ENCODE data around the gene PPP1R15B.
"Not testable (repeated sequence)": the region's sequence is repeated elsewhere in the genome, so short reads cannot be mapped to it uniquely, and the experiment has no call there.

The PPP1R15B gene

DNA sequence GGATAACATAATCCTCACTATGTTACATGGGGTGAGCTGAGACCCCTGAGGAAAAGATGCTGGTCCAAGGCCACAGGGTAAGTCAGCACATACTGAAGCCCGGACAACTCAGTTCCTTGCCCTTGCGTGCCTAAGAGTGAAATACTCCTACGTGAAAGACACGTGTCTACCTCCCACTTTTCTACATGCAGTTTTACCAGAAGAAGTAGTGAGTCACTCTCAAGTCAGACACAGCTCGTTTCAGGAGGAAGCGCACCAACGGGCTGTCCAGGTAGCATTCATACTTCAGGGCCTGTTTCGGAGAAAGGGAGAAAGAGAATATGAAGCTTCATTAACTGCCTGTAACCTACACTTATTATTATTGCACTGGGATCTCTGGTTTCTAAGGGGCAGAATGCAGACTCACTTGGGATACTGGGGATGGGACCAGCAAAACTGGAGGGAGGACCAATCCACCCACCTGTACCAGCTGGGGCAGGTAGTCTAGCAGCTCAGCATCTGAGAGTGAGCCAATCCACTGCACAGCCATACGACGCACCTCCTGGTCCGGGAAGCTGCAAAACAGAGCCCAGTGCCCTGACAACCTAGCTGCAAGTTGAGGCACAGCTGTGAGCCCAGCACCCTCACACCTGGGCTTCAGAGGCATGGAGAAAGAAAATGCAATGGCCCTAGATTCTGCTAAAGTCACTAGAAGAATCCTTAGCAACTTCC is 32.4 kb upstream of the PPP1R15B start:
- no peak for DNase-seq

DNA sequence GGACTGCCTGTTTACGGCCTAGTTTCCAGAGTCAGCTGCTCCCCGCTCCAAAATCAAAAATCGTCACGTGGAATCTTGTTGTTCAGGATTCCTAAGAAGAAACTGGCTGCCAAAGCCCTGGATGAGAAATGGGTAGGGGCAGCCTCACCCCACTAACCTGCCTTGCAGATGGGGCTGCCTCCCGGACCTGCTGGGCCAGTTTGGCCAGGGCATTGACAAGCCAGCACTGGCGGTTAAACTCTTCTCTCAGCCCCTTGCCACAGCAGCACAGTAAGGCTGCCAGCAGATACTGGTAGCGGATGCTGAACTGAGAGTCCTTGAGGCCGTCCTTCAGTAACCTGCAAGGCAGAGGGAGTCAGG is 31.6 kb upstream of the PPP1R15B start:
- no peak for DNase-seq

DNA sequence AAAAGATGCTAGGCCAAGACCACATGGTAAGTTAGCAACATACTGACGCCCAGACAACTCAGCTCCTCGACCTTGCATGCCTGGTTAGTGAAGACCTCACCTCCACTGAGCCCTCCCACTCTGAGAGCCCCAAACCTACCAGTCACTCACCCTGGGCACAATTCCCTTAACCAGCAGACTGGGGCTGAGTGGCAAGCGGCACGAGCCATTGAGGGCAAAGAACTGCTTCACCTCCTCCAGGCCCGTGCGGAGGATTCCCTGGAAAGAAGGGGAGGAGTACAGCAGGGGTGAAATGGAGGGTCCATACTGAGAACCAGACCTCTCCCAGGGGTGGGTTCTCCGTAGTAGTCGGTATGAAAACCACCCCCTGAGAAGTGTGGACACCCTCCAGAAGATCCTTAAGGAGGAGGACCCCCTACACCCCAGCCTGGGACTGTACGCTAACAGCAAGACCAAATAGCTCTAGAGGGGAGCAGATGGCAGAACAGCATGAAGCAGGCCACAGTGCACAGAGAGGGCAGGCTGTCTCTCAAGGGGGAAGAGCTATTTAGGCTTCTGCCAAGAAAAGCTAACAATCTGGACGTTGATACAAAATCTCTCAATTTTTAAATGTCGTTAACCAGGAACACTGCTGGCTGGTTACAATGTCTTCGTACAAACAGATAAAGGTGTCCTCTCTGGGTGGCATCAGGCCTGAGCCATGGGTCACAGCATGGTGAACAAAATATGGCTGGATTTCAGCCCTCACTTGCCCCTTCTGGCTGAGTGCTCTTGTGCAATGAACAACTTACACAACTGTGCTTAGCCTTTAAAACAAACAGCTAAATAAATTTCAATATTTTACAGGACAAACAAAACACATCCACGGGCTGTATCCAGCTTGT is 31.0 kb upstream of the PPP1R15B start:
- DNase-seq, result no peak

DNA sequence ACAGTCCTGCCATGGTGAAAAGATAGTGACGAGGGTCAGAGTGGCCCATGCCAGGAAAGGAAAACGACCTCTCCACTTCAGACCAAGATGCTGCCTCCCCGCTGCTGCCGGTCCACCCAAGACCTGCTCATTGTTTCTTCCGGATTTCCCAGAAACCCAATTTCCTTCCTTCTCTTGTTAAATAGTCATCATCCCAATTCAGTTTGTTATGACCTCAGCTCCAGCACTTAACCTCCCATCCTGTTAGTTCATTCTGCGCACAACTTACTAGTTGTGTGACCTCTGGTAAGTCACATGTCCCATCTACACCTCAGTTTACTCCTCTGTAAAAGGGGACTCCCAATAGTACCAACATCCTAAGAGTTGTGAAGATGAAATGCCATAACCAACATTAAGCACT is 29.9 kb upstream of the PPP1R15B start:
- DNase-seq, result no peak

DNA sequence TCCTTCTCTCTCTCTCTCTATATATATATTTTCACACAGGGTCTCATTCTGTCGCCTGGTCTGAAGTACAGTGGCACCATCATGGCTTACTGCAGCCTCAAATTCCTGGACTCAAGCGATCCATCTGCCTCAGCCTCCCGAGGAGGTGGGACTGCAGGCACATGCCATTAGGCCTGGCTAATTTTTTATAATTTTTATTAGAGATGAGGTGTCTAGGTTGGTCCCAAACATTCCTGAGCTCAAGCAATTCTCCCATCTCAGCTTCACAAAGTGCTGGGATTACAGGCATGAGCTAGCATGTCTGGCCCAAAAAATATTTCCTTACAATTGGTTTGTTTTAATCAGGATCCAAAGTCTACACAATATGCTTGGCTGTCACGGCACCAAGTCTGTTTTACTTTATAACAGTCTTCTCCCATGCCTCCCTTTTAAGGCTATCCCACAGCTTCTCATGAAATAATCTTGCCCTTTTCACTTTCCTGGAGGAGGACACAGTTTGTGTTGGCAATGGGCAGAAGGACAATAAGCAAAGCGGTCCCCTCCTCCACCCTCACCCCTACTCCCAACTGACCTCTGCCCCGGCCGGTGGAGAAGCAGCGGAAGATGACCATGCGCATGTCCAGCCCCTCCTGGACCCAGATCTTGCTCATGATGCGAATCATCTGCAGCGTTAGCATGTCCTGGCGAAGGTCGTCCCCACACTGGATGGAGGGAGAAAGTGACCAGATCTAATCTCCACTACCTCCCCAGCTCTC is 28.2 kb upstream of the PPP1R15B start:
- no peak for DNase-seq

DNA sequence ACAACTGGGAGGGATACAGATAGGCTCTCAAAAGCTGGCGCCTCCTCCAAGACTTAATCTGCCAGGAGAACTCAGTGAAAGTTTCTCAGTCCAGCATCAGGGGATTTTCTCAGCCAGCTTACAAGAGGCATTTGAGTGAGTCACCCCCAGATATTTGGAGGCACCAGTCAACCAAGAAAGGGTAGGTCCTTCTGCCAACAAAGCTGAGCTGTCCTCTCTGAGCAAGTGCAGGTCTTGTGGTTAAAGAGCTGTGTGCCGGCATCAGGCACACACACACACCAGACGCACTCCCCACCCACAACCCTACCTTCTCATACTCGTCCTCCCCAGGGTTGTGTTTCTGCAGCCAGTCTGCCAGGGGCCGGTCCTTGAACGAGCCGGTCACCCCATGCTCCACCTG is 27.0 kb upstream of the PPP1R15B start:
- peak; percentile 94 for DNase-seq

DNA sequence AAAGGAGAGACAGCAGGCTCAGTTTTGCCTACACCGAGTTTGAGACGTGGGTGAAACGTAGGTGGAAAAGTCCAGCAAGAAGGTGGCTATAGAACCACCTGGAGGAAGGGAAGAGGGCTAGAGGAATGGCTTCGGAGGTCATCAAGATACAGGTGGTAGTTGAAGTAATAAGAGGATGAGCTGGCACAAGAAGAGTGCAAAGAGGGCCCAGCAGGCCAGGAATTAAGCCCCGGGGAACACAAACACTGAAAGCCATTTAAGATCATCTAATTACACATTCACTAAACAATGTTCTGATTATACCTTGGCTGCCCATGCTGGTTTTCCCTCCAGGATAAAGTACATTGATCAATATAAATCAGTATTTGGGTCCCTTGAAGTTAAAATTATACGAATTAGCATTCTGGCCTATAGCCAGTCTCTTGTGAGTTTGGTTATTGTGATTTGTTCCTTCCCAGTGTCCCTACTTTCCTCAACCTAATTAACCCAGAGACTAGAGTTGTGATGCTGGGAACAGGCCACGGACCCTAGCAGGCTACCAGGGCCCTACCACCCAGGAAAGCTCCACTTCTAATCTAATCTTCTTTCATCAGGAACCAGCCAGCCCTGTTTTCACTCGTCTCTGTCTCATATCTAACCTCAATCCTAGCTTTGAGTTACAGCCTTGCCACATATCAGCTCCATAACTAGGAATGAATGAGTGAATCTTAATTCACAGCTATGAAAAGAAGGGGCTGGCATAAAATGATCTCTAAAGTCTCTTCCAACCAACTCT is 26.4 kb upstream of the PPP1R15B start:
- no peak for DNase-seq

DNA sequence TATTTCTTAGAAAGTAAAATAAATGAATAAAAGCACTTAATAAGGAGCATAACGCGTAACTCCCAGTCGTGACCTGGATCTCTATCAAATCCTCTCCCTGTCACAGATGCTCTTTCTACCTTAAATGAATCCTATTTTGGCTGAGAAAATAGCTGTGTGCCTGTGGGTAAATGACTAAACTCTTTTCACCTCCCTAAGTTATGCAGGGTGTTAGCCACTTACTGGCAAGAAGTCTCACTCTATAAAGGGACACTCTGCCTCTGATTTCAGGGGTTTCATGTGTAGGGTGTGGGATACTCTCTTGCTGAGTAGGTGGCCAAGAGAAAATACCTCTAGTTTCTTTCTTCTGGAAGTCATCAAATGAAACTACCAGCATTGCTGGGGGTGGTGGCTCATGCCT is 24.3 kb upstream of the PPP1R15B start:
- DNase-seq, result no peak

DNA sequence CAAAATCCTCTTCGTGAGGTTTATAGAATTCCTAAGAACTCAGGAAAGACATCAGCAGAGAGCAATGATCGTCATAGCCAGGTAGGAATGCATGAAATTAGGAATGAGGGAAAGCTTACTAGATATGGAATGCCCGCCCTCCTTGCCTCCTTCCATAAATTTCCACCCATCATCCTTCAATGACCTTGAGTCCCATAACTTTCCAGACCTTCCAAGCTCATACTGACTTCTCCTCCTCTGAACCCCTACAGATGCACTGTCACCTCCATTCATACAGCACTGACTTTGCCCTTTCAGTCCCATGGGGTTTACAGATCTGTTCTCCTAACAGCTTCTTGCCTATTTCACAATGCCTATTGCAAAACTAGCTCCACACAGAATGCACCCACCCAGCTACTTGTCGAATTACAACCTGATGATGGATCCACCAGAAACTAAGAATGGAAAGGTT is 23.8 kb upstream of the PPP1R15B start:
- no peak for DNase-seq

DNA sequence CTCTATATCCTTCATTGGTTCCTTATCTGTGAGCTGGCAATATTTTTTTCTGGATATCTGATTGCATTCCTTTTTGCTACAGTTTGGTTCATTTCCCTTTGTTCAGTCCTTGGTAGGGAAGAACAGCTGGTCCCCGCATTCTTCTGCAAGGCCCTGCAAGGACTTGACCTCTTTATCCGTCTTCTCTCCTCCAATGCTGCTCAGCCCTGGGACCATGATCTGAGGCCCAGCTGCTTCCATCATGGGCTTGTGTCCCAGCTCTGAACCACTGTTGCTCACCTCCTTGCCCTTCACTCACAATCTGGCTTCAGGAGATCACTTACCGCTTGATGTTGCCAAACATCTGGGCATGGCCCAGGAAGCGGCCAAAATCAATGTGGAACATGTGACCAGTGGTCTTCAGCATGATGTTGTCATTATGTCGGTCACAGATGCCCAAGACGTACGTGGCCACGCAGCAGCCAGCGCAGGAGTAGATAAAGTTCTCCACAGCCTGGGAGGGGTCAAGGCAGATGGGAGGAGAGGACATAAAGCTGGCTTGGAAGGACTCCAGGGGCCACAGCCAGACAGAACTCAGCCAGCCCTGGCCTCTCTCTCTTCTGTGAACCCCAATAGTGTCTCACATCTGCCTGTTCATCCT is 22.6 kb upstream of the PPP1R15B start:
- no peak for DNase-seq

DNA sequence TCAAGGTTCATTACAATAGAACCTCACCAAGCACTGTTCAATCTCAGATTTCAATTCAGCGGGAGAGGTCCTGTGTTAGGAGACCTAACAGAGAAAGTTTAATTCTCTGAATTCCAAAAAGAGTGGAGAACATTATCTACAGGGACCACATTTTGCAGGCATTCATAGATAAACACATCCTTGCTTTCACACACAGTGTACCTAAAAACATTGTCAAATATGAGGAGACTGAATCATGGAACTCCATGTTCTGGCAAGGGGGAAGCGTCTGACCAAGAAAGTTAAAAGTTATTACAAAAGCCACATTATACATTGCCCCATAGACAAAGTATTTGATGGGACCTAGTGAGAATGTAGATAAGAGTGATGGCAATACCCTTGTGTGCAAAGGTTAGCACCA is 21.1 kb upstream of the PPP1R15B start:
- DNase-seq, result no peak

DNA sequence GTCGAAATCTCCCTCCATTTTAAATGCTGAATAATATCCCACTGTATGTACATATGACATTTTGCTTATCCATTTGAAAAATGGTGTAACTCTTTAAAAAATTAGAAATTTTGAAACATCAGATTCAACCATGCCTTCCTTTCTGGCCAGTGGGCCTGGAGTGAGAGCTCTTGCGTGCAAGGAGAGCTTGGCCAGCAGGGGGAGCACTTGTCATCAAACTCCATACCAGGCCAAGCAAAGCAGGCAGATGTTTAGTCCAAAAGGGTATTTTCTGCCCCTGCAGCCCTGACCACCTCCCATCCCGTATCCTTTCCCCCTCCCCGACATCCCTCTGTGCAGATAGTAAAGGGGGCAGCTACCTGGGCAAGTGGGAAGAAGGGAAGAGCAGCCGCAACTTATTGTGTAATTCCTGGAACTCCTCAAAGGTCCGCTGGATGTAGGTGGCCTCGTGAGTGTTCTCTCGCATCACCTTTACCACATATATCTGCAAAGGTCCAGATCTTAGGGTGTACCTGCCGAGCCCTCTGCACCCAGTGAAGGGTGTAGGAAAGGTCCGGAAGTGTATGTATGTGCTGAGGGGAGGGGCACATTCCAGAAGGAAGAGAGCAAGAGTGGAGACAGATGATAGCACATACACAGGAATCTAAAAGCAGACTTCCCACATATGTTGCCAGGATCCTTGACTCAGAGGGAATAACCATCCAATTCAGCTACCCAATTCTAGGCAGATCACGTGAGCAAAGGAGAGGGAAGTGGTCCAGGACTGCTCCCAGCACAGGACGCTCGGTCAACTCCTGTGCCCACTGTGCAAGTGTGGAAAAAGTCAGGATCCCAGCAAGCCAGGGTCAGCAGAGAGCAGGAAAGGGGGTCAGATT is 19.9 kb upstream of the PPP1R15B start:
- DNase-seq, result peak; percentile 79

DNA sequence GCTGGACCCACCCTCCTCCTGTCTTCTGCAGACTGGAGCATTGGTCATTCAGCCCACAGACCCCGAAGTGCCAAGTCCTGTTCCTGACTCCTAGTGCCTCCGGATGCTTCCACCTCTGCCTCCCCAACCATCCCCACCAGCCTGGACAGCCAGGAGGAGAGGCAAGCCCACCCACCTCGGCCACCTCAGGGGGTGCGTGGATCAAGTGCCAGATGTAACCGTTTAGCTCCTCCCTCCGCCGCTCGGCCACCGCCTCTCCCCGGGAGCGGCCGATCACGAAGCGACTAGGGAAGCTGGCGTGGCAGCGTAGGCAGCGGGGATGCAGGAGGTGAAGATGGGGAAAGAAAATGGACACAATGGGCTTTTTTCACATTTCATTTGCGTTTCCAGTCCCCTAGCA is 18.1 kb upstream of the PPP1R15B start:
- DNase-seq, result no peak

DNA sequence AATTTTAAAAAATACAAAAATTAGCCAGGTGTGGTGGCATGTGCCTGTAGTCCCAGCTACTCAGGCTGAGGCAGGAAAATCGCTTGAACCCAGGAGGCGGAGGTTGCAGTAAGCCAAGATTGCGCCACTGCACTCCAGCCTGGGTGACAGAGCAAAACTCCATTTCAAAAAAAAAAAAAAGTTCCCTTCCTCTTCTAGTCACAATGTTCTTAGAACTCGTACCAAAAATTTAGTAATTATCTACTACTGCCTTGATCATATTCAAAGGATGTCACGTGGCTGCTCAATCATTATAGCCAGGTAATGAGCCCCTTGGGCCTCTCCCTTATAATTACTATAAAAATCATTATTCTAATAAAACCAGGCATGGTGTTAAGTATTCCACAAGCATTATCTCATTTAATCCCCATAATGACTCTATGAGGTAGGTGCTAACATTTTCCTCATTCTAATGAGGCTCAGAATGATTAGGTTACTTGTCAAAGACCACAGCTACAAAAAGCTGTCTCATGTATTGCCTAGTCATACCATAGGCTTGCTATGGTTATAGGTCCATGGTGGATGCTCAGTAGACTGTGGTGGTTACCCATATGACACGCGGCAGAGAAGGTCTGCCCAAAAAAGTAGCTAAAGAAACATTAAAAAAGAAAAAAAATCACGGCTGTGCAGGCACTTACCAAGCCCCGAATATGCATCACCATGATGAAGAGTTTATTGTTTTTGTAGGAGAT is 15.5 kb upstream of the PPP1R15B start:
- no peak for DNase-seq

DNA sequence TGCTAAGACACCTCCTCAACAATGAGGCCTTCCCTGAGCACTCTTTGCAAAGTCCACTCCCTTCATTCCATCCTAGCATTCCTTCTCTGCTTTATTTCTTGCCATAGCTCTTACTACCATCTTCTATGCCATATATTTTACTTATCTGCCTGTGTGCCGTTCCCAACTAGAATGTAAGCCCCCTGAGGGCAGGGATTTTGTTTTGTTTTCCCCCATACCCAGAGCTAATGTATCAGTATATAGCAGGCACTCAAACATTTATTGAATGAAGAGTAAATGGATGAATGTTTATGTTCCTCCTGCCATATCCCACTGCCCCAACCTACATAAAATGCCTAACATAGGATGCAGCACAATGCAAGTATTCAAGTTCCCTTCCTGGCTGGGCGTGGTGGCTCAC is 14.9 kb upstream of the PPP1R15B start:
- DNase-seq, result no peak

DNA sequence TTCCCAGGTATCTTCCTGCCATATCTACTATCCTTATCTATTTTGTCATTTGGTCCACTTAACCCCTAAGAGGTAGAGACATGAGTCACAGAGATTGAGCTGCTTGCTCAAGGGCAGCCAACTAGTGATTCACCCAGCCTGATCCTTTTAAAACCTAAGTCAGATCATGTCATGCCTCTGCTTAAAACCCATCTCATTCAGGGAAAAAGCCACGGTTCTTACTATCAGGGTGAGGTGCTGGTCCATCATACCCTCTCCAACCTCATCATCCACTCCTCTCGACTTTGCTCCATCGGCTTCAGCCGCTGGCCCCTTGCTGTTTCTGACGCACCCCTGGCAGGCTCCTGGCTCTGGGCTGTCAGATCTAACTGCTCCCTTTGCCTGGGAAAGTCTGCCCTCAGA is 14.4 kb upstream of the PPP1R15B start:
- peak; percentile 54 for DNase-seq

DNA sequence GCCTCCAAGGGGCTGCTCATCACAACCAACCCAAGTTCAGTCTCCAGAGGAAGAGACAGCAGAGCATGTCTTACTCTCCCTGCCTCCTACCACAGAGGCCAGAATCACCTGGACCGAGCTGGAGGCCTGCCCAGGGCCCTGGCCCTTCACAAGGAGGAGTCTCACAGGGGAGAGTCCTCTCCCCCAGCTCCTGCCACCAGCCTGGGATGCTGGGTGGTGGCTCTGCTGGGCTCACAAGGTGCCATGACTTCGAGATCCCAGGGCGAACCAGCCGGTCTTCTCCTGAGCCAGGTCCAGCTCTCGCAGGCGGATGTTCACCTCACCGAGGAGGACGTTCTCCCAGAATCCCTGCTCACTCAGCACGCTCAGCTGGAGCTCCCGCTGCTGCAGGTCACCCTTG is 13.0 kb upstream of the PPP1R15B start:
- DNase-seq, result no peak

DNA sequence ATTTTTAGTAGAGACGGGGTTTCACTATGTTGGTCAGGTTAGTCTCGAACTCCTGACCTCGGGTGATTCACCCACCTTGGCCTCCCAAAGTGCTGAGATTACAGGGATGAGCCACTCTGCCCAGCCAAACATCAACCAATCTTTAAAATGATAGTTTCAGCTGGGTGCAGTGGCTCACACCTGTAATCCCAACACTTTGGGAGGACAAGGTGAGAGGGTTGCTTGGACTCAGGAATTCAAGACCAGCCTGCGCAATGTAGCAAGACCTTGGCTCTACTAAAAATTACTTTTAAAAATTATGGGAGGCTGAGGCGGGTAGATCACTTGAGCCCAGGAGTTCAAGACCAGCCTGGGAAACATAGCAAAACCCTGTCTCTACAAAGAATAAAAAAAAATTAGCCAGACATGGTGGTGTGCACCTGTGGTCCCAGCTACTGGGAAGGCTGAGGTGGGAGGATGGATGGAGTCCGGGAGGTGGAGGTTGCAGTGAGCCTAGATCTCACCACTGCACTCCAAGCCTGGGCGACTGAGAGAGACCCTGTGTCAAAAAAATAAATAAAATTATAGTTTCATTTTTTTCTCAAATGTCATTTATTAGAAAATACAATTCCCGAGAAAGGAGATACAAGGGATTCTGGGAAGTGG is 10.6 kb upstream of the PPP1R15B start:
- DNase-seq, result not testable (repeated sequence)

DNA sequence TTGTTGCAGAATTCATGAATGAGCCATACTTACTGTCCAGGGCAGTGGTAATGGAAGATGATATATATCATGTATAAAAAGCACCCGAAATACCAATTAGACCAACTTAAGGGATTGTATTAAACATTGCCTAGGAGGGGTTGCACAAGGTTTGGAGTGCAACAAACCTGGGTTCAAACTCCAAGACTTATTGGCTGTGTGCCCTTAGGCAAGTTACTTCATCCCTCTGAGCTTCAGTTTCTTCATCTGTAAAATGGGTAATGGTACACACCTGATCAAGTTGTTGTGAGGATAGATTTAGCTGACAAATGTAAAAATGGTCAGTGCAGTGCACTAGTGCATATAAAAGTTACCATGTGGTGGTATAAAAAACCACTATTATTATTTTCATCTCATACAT is 9.8 kb upstream of the PPP1R15B start:
- DNase-seq, result no peak
